Middle frontal gyrus (tissue), 1 donor: Measurements from ENCODE around the gene OR5L2.
"Not testable (repeated sequence)": the region's sequence is repeated elsewhere in the genome, so short reads cannot be mapped to it uniquely, and the experiment has no call there.

Source experiments
- DNase-seq: peaks from one replicate; pipeline ENCODE4 v3.0.0-alpha.2; 2015; ENCODE audit warnings: low spot score; ENCODE audit errors: extremely low spot score

OR5L2 gene

DNA sequence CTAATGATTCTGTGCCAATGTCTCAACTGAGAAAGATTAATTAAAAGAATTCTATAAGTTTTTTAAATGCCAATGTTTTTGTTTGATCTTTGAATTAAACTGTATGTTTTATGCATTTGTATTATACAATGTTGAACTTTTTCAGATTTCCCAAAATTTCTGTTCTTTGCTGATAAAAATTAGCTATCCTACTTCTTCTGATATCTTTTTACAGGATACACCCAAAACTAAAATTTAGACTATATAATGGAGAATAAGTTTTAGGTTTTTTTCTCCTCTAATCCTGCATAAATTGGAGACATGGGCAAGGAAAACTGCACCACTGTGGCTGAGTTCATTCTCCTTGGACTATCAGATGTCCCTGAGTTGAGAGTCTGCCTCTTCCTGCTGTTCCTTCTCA, at the start of gene OR5L2:
TSS of gene OR5L2 (plus strand) at position 301 of the 400 bp plus-strand sequence. CDS start at position 301, 0 bp downstream.
- DNase-seq: no peak

GRCh38 chr11:55791606-55792005, 35.4 kb upstream of the OR5L2 start:
- DNase-seq: no peak

GRCh38 chr11:55793321-55793720, 33.7 kb upstream of the OR5L2 start:
- no peak for DNase-seq

- no peak for DNase-seq
Observed at GRCh38 chr11:55795256-55795655, 31.8 kb upstream of the OR5L2 start, which contains the start of gene OR5D14. TSS of gene OR5D14 (plus strand) at chr11:55795556. CDS start at chr11:55795556, 0 bp downstream.

GRCh38 chr11:55806248-55806647, 20.8 kb upstream of the OR5L2 start:
- DNase-seq: no peak

DNA sequence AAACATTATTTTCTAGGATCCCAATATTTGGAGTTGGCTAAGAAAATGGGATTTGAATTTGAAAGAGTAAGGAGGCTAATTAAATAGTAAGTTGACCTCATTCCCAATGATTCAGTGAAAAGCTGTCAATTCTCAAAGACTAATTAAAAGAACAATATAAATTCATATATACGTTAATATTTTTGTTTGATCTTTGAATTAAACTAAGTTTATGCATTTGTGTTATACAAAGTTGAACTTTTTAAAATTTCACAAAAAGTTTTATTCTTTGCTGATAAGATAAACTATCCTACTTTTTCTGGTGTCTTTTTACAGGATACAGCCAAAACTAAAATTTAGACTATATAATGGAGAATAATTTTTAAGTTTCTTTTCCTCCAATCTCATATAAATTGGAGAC, 16.0 kb upstream of the OR5L2 start, which contains the start of gene OR5L1:
TSS of gene OR5L1 (plus strand) at position 301 of the 400 bp plus-strand sequence. CDS start 100 bp downstream, outside the sequence.
- DNase-seq: no peak

GRCh38 chr11:55819330-55819729, 7.7 kb upstream of the OR5L2 start, which contains the start of gene OR5D18:
TSS of gene OR5D18 (plus strand) at chr11:55819630. CDS start at chr11:55819630, 0 bp downstream.
- no peak for DNase-seq

DNA sequence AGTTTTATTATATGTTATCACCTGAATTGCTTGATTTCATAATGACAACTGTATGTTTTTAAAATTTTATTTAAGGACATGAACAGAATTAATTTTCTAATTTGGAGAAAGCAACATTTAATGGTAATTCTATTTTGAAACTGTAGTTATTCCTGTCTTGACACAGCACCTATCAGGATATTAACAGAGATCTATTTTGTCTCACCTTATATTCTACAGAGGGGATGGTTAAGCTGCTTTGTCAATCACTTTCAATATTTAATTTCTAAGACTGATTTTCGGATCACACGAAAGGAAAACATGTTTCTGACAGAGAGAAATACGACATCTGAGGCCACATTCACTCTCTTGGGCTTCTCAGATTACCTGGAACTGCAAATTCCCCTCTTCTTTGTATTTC, 11.4 kb downstream of the OR5L2 start, which contains the start of gene OR5D16:
TSS of gene OR5D16 (plus strand) at position 301 of the 400 bp plus-strand sequence. CDS start at position 301, 0 bp downstream.
- no peak for DNase-seq

GRCh38 chr11:55847453-55847852, 20.4 kb downstream of the OR5L2 start:
- DNase-seq: no peak

- DNase-seq: no peak
Observed at GRCh38 chr11:55849037-55849436, 22.0 kb downstream of the OR5L2 start.

GRCh38 chr11:55852141-55852540, 25.1 kb downstream of the OR5L2 start:
- no peak for DNase-seq

DNA sequence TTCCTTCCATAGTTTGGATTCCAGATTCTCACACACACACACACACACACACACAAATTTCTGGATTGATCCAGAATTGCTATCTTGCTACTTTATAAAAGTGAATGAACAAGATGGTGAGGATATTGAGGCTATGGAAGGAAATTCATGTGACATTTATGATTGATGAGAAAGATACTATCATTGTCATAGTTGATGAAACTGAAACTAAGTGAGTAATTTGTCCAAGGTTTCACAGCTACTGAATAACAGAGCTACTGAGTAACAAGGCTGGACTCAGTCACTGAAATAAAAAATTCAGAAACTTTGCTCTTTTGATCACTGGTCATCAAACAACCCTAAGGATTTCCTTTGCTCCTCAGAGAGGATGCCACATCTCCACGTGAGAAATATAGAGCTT, 27.7 kb downstream of the OR5L2 start:
- DNase-seq: no peak

DNA sequence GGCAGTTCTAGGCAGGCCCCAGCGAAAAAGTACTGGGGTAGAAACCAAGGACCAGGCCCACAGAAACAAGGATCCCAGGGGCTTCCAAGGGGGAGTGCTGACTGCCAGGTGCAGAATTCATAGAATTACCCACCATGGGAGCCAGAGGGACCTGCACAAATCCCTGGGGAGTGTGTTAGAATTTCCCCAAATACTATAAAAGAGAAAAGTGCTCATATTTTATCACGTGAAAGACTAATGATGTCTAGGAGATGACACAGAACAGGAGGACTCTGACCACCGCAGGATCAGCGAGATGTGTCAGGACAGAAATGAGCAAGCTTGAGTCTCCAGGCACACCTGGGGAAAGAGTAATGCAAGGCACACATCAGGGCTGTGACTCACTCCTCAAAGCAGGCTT, 40.3 kb downstream of the OR5L2 start:
- not testable (repeated sequence) for DNase-seq

DNA sequence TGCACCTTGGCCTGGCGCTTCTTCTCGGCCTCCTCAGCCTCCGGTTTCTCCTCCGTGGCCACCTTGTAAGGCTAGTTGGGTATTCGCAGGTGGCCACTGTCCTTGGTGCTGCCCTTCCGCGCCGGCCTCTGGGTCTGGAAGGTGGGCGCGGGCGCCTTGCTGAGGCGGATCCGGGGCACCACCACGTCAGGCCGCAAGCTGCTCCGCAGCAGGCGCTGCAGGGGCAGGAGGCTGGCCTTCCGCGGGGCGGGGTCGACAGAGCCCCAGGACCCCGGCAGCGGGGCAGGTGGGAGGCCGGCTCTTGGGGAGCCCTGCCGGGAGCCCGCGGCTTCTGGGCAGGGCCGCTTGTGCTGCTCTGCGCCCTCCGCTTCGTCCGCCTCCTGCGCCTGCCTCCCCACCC, 45.7 kb downstream of the OR5L2 start:
- not testable (repeated sequence) for DNase-seq

GRCh38 chr11:55873146-55873545, 46.1 kb downstream of the OR5L2 start:
- DNase-seq: not testable (repeated sequence)
